Putamen (tissue), 1 donor: ENCODE results near the gene CTIF.
"Not testable (repeated sequence)": the region's sequence is repeated elsewhere in the genome, so short reads cannot be mapped to it uniquely, and the experiment has no call there.

Experiments
- DNase-seq: peaks from one replicate; pipeline ENCODE4 v3.0.0-alpha.2; 2016; ENCODE audit warnings: low spot score

CTIF gene

GRCh38 chr18:48643262-48643661, 104.4 kb downstream of the CTIF start:
- DNase-seq, result no peak

- no peak for DNase-seq
These were observed 105.2 kb downstream of the CTIF start for GRCh38 chr18:48644029-48644428.

GRCh38 chr18:48645427-48646002, 106.7 kb downstream of the CTIF start:
- no peak for DNase-seq

GRCh38 chr18:48646976-48647375, 108.1 kb downstream of the CTIF start:
- DNase-seq, result no peak

- no peak for DNase-seq
These were observed 110.4 kb downstream of the CTIF start for GRCh38 chr18:48649231-48649630.

GRCh38 chr18:48654591-48654990, 115.8 kb downstream of the CTIF start:
- not testable (repeated sequence) for DNase-seq

- DNase-seq, result no peak
These were observed 116.7 kb downstream of the CTIF start for GRCh38 chr18:48655508-48655907.

GRCh38 chr18:48656176-48656575, 117.3 kb downstream of the CTIF start:
- no peak for DNase-seq

GRCh38 chr18:48656582-48656981, 117.8 kb downstream of the CTIF start:
- DNase-seq, result no peak

- DNase-seq, result peak; percentile 85
These were observed 118.8 kb downstream of the CTIF start for GRCh38 chr18:48657447-48658120.

GRCh38 chr18:48658721-48659120, 119.9 kb downstream of the CTIF start:
- DNase-seq, result no peak

- no peak for DNase-seq
These were observed 120.6 kb downstream of the CTIF start for GRCh38 chr18:48659188-48660009.

GRCh38 chr18:48660346-48661228, 121.8 kb downstream of the CTIF start:
- no peak for DNase-seq

GRCh38 chr18:48661421-48661820, 122.6 kb downstream of the CTIF start:
- no peak for DNase-seq

- no peak for DNase-seq
These were observed 123.3 kb downstream of the CTIF start for GRCh38 chr18:48662011-48662661.

GRCh38 chr18:48663096-48663930, 124.5 kb downstream of the CTIF start:
- DNase-seq, result no peak

- DNase-seq, result peak; percentile 63
These were observed 125.4 kb downstream of the CTIF start for GRCh38 chr18:48663931-48664847.

GRCh38 chr18:48665654-48666053, 126.8 kb downstream of the CTIF start:
- no peak for DNase-seq

- DNase-seq, result no peak
These were observed 127.8 kb downstream of the CTIF start for GRCh38 chr18:48666613-48667012.
